ENCODE measurements around the gene KCNH6. TPM values are rescaled to one million over a fixed set of nuclear protein-coding genes. Genes with fewer than 3 reads are reported as not detected.

Gene KCNH6
- total and polyA plus RNA-seq, 9 donors, result 0.04 to 0.19 (median 0.11) TPM; not detected in 5

GRCh38 chr17:63543822-63544420 is 20.8 kb downstream of the KCNH6 start:
- Histone ChIP-seq H3K4me1 (ENCODE audit: control insufficient read depth, insufficient read depth, low read length) (no peaks in the 10 kb centered on the region), H3K36me3 (ENCODE audit: control insufficient read depth, insufficient read depth, low read length) (no peaks in the 10 kb centered on the region), H3K27me3 (ENCODE audit: control insufficient read depth, insufficient read depth, low read length) (peaks cover 9% of the 10 kb centered on the region), H3K27ac (ENCODE audit: low read length) (no peak overlapping the region), H3K9me3 (replicated peaks; ENCODE audit: control insufficient read depth, low read depth, low read length) (no peaks in the 10 kb centered on the region), H3K4me3 (ENCODE audit: low read length) (no peak overlapping the region)
- no peak for DNase-seq

GRCh38 chr17:63544467-63545301 is 21.5 kb downstream of the KCNH6 start:
- no peak for DNase-seq
- Histone ChIP-seq H3K4me1 (ENCODE audit: control insufficient read depth, insufficient read depth, low read length) (peaks cover 6% of the 10 kb centered on the region), H3K27ac (ENCODE audit: low read length) (no peak overlapping the region), H3K27me3 (ENCODE audit: control insufficient read depth, insufficient read depth, low read length) (peaks cover 3% of the 10 kb centered on the region), H3K9me3 (replicated peaks; ENCODE audit: control insufficient read depth, low read depth, low read length) (no peaks in the 10 kb centered on the region), H3K4me3 (ENCODE audit: low read length) (no peak overlapping the region), H3K36me3 (ENCODE audit: control insufficient read depth, insufficient read depth, low read length) (no peaks in the 10 kb centered on the region)
- WGBS (ENCODE audit: insufficient coverage), result 73% methylated on average over 8 of the region's 13 CpGs

- no peak for DNase-seq
- Histone ChIP-seq H3K4me1 (ENCODE audit: control insufficient read depth, insufficient read depth, low read length) (peaks cover 7% of the 10 kb centered on the region), H3K9me3 (replicated peaks; ENCODE audit: control insufficient read depth, low read depth, low read length) (no peaks in the 10 kb centered on the region), H3K4me3 (ENCODE audit: low read length) (no peak overlapping the region), H3K27me3 (ENCODE audit: control insufficient read depth, insufficient read depth, low read length) (no peaks in the 10 kb centered on the region), H3K27ac (ENCODE audit: low read length) (no peak overlapping the region), H3K36me3 (ENCODE audit: control insufficient read depth, insufficient read depth, low read length) (no peaks in the 10 kb centered on the region)
- WGBS (ENCODE audit: insufficient coverage), result 80% methylated on average over 1 of the region's 9 CpGs
Measured at GRCh38 chr17:63546308-63547082, 23.3 kb downstream of the KCNH6 start.

- no peak overlapping the region for H3K27ac ChIP-seq (ENCODE audit: low read length)
- H3K9me3 ChIP-seq (replicated peaks; ENCODE audit: control insufficient read depth, low read depth, low read length), result no peaks in the 10 kb centered on the region
- DNase-seq, result no peak
- no peak overlapping the region for H3K4me3 ChIP-seq (ENCODE audit: low read length)
- WGBS (ENCODE audit: insufficient coverage), result no CpG with 5 or more reads among the region's 5 CpGs
- H3K36me3 ChIP-seq (ENCODE audit: control insufficient read depth, insufficient read depth, low read length), result no peaks in the 10 kb centered on the region
- peaks cover 13% of the 10 kb centered on the region for H3K4me1 ChIP-seq (ENCODE audit: control insufficient read depth, insufficient read depth, low read length)
- no peaks in the 10 kb centered on the region for H3K27me3 ChIP-seq (ENCODE audit: control insufficient read depth, insufficient read depth, low read length)
Measured at GRCh38 chr17:63547083-63547523, 23.9 kb downstream of the KCNH6 start.

- no peaks in the 10 kb centered on the region for H3K9me3 ChIP-seq (replicated peaks; ENCODE audit: control insufficient read depth, low read depth, low read length)
- H3K27ac ChIP-seq (ENCODE audit: low read length), result peak overlapping the region; percentile 93
- no peak for DNase-seq
- WGBS (ENCODE audit: insufficient coverage), result 8% methylated on average over 15 of the region's 18 CpGs
- no peaks in the 10 kb centered on the region for H3K36me3 ChIP-seq (ENCODE audit: control insufficient read depth, insufficient read depth, low read length)
- peak overlapping the region; percentile 68 for H3K4me3 ChIP-seq (ENCODE audit: low read length)
- no peaks in the 10 kb centered on the region for H3K27me3 ChIP-seq (ENCODE audit: control insufficient read depth, insufficient read depth, low read length)
- H3K4me1 ChIP-seq (ENCODE audit: control insufficient read depth, insufficient read depth, low read length), result peaks cover 16% of the 10 kb centered on the region
Measured at GRCh38 chr17:63549289-63549945, 26.3 kb downstream of the KCNH6 start.

GRCh38 chr17:63549946-63550816 is 27.0 kb downstream of the KCNH6 start, which contains the start of gene DCAF7:
Gene DCAF7, plus strand, starts transcription at chr17:63550477. Its CDS starts 201 bp downstream, at chr17:63550678.
- under 1% methylated on average over 72 of the region's 72 CpGs for WGBS (ENCODE audit: insufficient coverage)
- H3K4me1 ChIP-seq (ENCODE audit: control insufficient read depth, insufficient read depth, low read length), result peaks cover 16% of the 10 kb centered on the region
- H3K4me3 ChIP-seq (ENCODE audit: low read length), result peak within 1 kb of the TSS; percentile 77
- no peaks in the 10 kb centered on the region for H3K9me3 ChIP-seq (replicated peaks; ENCODE audit: control insufficient read depth, low read depth, low read length)
- H3K27me3 ChIP-seq (ENCODE audit: control insufficient read depth, insufficient read depth, low read length), result no peaks in the 10 kb centered on the region
- DNase-seq, result peak; percentile 100
- peak within 1 kb of the TSS; percentile 93 for H3K27ac ChIP-seq (ENCODE audit: low read length)
- no peaks in the 10 kb centered on the region for H3K36me3 ChIP-seq (ENCODE audit: control insufficient read depth, insufficient read depth, low read length)

- DNase-seq, result peak; percentile 74
- Histone ChIP-seq H3K27me3 (ENCODE audit: control insufficient read depth, insufficient read depth, low read length) (no peaks in the 10 kb centered on the region), H3K4me3 (ENCODE audit: low read length) (peak overlapping the region; percentile 77), H3K27ac (ENCODE audit: low read length) (peak overlapping the region; percentile 92), H3K9me3 (replicated peaks; ENCODE audit: control insufficient read depth, low read depth, low read length) (no peaks in the 10 kb centered on the region), H3K36me3 (ENCODE audit: control insufficient read depth, insufficient read depth, low read length) (no peaks in the 10 kb centered on the region), H3K4me1 (ENCODE audit: control insufficient read depth, insufficient read depth, low read length) (peaks cover 16% of the 10 kb centered on the region)
- 2% methylated on average over 19 of the region's 32 CpGs for WGBS (ENCODE audit: insufficient coverage)
Measured at GRCh38 chr17:63550817-63551639, 27.9 kb downstream of the KCNH6 start.

GRCh38 chr17:63552211-63552610 is 29.1 kb downstream of the KCNH6 start:
- DNase-seq, result no peak
- no peak overlapping the region for H3K27ac ChIP-seq (ENCODE audit: low read length)
- no CpG with 5 or more reads among the region's 6 CpGs for WGBS (ENCODE audit: insufficient coverage)
- no peaks in the 10 kb centered on the region for H3K27me3 ChIP-seq (ENCODE audit: control insufficient read depth, insufficient read depth, low read length)
- H3K4me3 ChIP-seq (ENCODE audit: low read length), result no peak overlapping the region
- H3K36me3 ChIP-seq (ENCODE audit: control insufficient read depth, insufficient read depth, low read length), result no peaks in the 10 kb centered on the region
- H3K9me3 ChIP-seq (replicated peaks; ENCODE audit: control insufficient read depth, low read depth, low read length), result no peaks in the 10 kb centered on the region
- peaks cover 16% of the 10 kb centered on the region for H3K4me1 ChIP-seq (ENCODE audit: control insufficient read depth, insufficient read depth, low read length)

Data from muscle of leg (tissue), 11 donors.